Thymus (tissue), 11 donors: ENCODE data around the gene COL6A6. TPM values are rescaled to one million over a fixed set of nuclear protein-coding genes. Genes with fewer than 3 reads are reported as not detected.

Experiments used
- DNase-seq, 9 donors: peaks; one replicate each; pipeline ENCODE4 v3.0.0-alpha.2; 2013; ENCODE audit warnings: low spot score in 9 of 9, low read depth in 6 of 9, missing footprints in 1 of 9
- H3K27ac ChIP-seq, 2 donors: one replicate each; pipeline ENCODE4 v1.5.1; 2013; ENCODE audit warnings: control low read depth in 1 of 2, low read depth in 1 of 2, low read length in 1 of 2, mild to moderate bottlenecking in 1 of 2, moderate library complexity in 1 of 2
- H3K27me3 ChIP-seq, 2 donors: one replicate each; pipeline ENCODE4 v1.5.1; 2013; ENCODE audit warnings: low read length in 1 of 2; ENCODE audit not compliant: control insufficient read depth in 2 of 2, insufficient read depth in 1 of 2
- H3K36me3 ChIP-seq, 2 donors: one replicate each; pipeline ENCODE4 v1.5.1; 2013; ENCODE audit warnings: low read length in 1 of 2, mild to moderate bottlenecking in 1 of 2, moderate library complexity in 1 of 2; ENCODE audit not compliant: control insufficient read depth in 2 of 2, insufficient read depth in 2 of 2
- H3K4me1 ChIP-seq, 2 donors: one replicate each; pipeline ENCODE4 v1.5.1; 2013; ENCODE audit warnings: low read length in 2 of 2; ENCODE audit not compliant: control insufficient read depth in 2 of 2, insufficient read depth in 2 of 2
- H3K4me3 ChIP-seq, 2 donors: one replicate each; pipeline ENCODE4 v1.5.1; 2013; ENCODE audit warnings: low read length in 2 of 2, control low read depth in 1 of 2, mild to moderate bottlenecking in 1 of 2
- H3K9me3 ChIP-seq, 2 donors: one replicate each; pipeline ENCODE4 v1.5.1; 2013; ENCODE audit warnings: low read length in 1 of 2, mild to moderate bottlenecking in 1 of 2; ENCODE audit not compliant: control insufficient read depth in 2 of 2, insufficient read depth in 1 of 2
- WGBS: extraction: QIAGEN DNeasy Blood & Tissue Kit; methylation state at CpG from one replicate; pipeline ENCODE4 v1.1.7; 2013; 5-methylcytosine and 5-hydroxymethylcytosine counted together
- polyA plus RNA-seq: library from polyadenylated mRNA; stranded (reverse); fragments of 200-250 nt; gene quantifications from one replicate; pipeline ENCODE4 v1.2.3, GENCODE V29; 2013
- total RNA-seq: library from RNA; stranded (reverse); fragments of 120-200 nt; gene quantifications from one replicate; pipeline ENCODE4 v1.2.4, GENCODE V29; 2013
- donor health status: healthy.

The COL6A6 gene
- total and polyA plus RNA-seq, 2 donors = 0.25 to 2.4 TPM

GRCh38 chr3:130557336-130558035 is 40.5 kb downstream of the COL6A6 start:
- no peak for DNase-seq
- H3K4me3 ChIP-seq = no peak overlapping the region
- 98% methylated on average over 3 of the region's 3 CpGs for WGBS
- peaks cover 1 to 2% of the 10 kb centered on the region in 2 donors for H3K9me3 ChIP-seq
- H3K36me3 ChIP-seq = no peaks in the 10 kb centered on the region
- no peaks in the 10 kb centered on the region for H3K27me3 ChIP-seq
- no peaks in the 10 kb centered on the region for H3K4me1 ChIP-seq
- no peak overlapping the region for H3K27ac ChIP-seq

GRCh38 chr3:130558366-130558765 is 41.4 kb downstream of the COL6A6 start:
- Histone ChIP-seq H3K4me3 (no peak overlapping the region), H3K27me3 (no peaks in the 10 kb centered on the region), H3K36me3 (no peaks in the 10 kb centered on the region), H3K27ac (no peak overlapping the region), H3K9me3 (peaks cover 1 to 2% of the 10 kb centered on the region in 2 donors), H3K4me1 (no peaks in the 10 kb centered on the region)
- DNase-seq = no peak
- 97% methylated on average over 4 of the region's 4 CpGs for WGBS

GRCh38 chr3:130565224-130565623 is 48.2 kb downstream of the COL6A6 start:
- WGBS = 92% methylated on average over 13 of the region's 13 CpGs
- no peak overlapping the region for H3K27ac ChIP-seq

More at GRCh38 chr3:130565224-130565623, 48.2 kb downstream of the COL6A6 start:
- Histone ChIP-seq H3K36me3 (no peaks in the 10 kb centered on the region), H3K4me1 (no peaks in the 10 kb centered on the region), H3K27me3 (no peaks in the 10 kb centered on the region), H3K9me3 (no peaks in the 10 kb centered on the region), H3K4me3 (no peak overlapping the region)
- DNase-seq = no peak

Other genes with a start within 250 kb of the COL6A6 start
- gene COL6A5, start 171.5 kb upstream of the COL6A6 start, total RNA-seq = 0.05 TPM
- gene COL6A5, start 171.5 kb upstream of the COL6A6 start, polyA plus RNA-seq = 0.05 TPM
- gene PIK3R4, start 229.7 kb downstream of the COL6A6 start, total RNA-seq = 31.5 TPM
- 48.1 TPM for gene PIK3R4, start 229.7 kb downstream of the COL6A6 start, polyA plus RNA-seq